Thyroid gland (tissue), 4 donors: ENCODE measurements around the gene SLC22A14.

ENCODE experiments used
- CTCF ChIP-seq, 6 experiments: fragments of 200-600 bp in 3 of 6; fragments of 450-650 bp in 3 of 6; sonication (generic) in 3 of 6; IDR thresholded peaks; one replicate each; pipeline ENCODE4 v1.5.1; 2016 to 2019; ENCODE audit warnings: antibody characterized with exemption in 6 of 6, mild to moderate bottlenecking in 2 of 6, inconsistent platforms in 1 of 6, moderate library complexity in 1 of 6
- POLR2A ChIP-seq, 2 donors: fragments of 450-650 bp; IDR thresholded peaks; one replicate each; pipeline ENCODE4 v1.6.1; 2017; ENCODE audit warnings: antibody characterized with exemption in 2 of 2, mild to moderate bottlenecking in 2 of 2, moderate library complexity in 1 of 2

GRCh38 chr3:38347421-38348200 is 65.5 kb downstream of the SLC22A14 start:
- no peak for TF ChIP-seq CTCF (IDR thresholded peaks at IDR 0.05)
- no peak for TF ChIP-seq POLR2A (IDR thresholded peaks at IDR 0.05)
